GM12874 (cell line): ENCODE data around the gene NKAIN1.

Experiments
- TF ChIP-seq, protein P1 (sequence below): IDR thresholded peaks from 2 replicates; pipeline ENCODE4 v1.5.1; 2011; ENCODE audit warnings: low read depth, mild to moderate bottlenecking, control low read depth, low read length, moderate library complexity; ENCODE audit not compliant: insufficient read depth

NKAIN1 gene

GRCh38 chr1:31261916-31262315 lies 22.2 kb upstream of the NKAIN1 start:
- TF ChIP-seq, protein P1, sequence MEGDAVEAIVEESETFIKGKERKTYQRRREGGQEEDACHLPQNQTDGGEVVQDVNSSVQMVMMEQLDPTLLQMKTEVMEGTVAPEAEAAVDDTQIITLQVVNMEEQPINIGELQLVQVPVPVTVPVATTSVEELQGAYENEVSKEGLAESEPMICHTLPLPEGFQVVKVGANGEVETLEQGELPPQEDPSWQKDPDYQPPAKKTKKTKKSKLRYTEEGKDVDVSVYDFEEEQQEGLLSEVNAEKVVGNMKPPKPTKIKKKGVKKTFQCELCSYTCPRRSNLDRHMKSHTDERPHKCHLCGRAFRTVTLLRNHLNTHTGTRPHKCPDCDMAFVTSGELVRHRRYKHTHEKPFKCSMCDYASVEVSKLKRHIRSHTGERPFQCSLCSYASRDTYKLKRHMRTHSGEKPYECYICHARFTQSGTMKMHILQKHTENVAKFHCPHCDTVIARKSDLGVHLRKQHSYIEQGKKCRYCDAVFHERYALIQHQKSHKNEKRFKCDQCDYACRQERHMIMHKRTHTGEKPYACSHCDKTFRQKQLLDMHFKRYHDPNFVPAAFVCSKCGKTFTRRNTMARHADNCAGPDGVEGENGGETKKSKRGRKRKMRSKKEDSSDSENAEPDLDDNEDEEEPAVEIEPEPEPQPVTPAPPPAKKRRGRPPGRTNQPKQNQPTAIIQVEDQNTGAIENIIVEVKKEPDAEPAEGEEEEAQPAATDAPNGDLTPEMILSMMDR = no peak

DNA sequence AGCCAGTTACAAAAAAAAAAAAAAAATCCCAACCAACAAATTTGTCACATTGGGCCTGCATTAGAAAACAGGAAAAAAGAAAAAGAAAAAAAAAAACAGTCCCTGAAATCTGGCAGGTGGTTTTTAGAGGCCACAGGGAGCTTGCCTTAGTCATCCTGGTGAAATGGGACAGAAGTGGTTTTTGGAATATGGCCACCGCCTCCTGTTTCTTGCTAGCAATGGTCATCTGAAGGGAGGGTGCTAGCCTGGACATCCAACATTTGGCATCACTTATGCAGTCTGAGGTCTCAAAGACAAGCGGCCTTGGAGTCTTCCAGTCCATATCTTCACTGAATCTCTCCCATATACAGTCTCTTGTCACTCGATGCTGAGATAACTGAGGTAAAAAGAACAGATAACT lies 20.1 kb upstream of the NKAIN1 start:
- TF ChIP-seq, protein P1 = no peak

DNA sequence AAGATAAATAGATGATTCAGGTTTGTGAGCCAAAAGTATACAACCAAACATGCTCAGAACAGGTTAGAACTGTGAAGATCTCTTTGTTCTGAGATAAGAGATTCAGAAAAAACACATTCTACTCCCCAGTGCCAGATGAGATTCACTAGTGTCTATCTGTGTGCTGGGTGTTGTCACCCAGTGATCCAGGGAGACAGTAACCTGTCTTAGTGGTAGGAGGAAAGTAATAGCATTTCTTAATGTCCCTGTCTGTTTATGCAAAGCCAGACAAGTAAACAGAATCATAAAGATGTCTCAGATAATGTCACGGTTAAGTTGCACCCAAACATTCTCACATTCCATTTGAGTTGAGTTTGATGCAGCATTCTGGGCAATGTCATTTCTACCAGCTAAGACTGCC lies 18.9 kb upstream of the NKAIN1 start:
- TF ChIP-seq, protein P1 = no peak

GRCh38 chr1:31257213-31257612 lies 17.5 kb upstream of the NKAIN1 start:
- TF ChIP-seq, protein P1 = no peak

DNA sequence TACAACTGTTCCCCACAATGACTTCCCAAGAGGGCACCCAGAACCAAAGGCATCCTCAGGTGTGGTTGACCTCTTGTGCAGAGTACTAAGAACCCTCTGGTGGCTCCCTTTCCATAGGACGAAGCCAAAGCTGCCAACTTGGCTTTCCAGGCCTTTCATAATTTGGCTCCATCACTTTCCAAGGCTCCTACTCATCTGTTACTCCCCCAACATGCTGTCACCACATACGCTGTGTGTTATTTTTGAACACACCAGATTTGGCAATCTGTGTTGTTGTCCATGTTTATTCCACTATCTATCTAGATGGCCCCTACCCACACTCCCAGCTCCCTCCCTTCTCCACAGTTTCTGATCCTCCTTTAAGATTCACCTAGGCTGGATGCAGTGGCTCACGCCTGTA lies 10.2 kb upstream of the NKAIN1 start:
- TF ChIP-seq, protein P1 = no peak

- TF ChIP-seq, protein P1 = no peak
These were observed 8.6 kb upstream of the NKAIN1 start for GRCh38 chr1:31248276-31248675.

GRCh38 chr1:31244326-31244725 lies 4.6 kb upstream of the NKAIN1 start:
- TF ChIP-seq, protein P1 = no peak

GRCh38 chr1:31243501-31244286 lies 4.0 kb upstream of the NKAIN1 start:
- TF ChIP-seq, protein P1 = no peak
